Articular chondrocyte of knee joint (primary cell): ENCODE results near the gene KCNK1. TPM values are rescaled to one million over a fixed set of nuclear protein-coding genes. Genes with fewer than 3 reads are reported as not detected.

Experiments
- small RNA-seq: library from RNA; depleted of rRNA; stranded (forward); fragments of <200 nt; gene quantifications from one replicate; pipeline ENCODE3, GENCODE V24; 2012
- total RNA-seq: library from RNA; depleted of rRNA; stranded (reverse); fragments of >200 nt; gene quantifications from 2 replicates; pipeline ENCODE4 v1.2.3, GENCODE V29; 2012

KCNK1 gene
- total RNA-seq: 10.5 and 12.3 TPM in 2 replicates

GRCh38 chr1:233613252-233614172 is at the start of gene KCNK1:
Gene KCNK1 (plus strand): TSS chr1:233614106. CDS start chr1:233614172, 66 bp downstream.

Small RNA genes within 50 kb of the gene (small RNA-seq; reads per million reads assigned to genes)
- gene MIR4427: not detected
